ENCODE data around the gene TRIM16.
"Not testable (repeated sequence)": the region's sequence is repeated elsewhere in the genome, so short reads cannot be mapped to it uniquely, and the experiment has no call there.

TRIM16 gene

GRCh38 chr17:15657868-15658267 is 26.2 kb downstream of the TRIM16 start (continued):
- no peak for TF ChIP-seq ZNF280D (tag by site-specific recombination; IDR thresholded peaks at IDR 0.05)
- TF ChIP-seq KLF8 (tag by site-specific recombination; IDR thresholded peaks at IDR 0.05): no peak
- TF ChIP-seq YY2 (tag by site-specific recombination; IDR thresholded peaks at IDR 0.05): no peak

GRCh38 chr17:15654886-15655561 is 29.1 kb downstream of the TRIM16 start:
- TF ChIP-seq PRDM2 (tag by site-specific recombination; IDR thresholded peaks at IDR 0.05; ENCODE audit: borderline replicate concordance) (no peak), ZNF341 (tag by site-specific recombination; IDR thresholded peaks at IDR 0.05; ENCODE audit: low read depth) (no peak), ZNF704 (tag by site-specific recombination; IDR thresholded peaks at IDR 0.05) (no peak), ZNF529 (tag by site-specific recombination; IDR thresholded peaks at IDR 0.05; ENCODE audit: insufficient replicate concordance) (no peak), ZNF544 (tag by site-specific recombination; IDR thresholded peaks at IDR 0.05) (no peak), ZNF629 (tag by site-specific recombination; IDR thresholded peaks at IDR 0.05) (no peak), ZBTB21 (tag by site-specific recombination; IDR thresholded peaks at IDR 0.05) (no peak), ZNF423 (tag by site-specific recombination; IDR thresholded peaks at IDR 0.05) (no peak), ZNF2 (tag by site-specific recombination; IDR thresholded peaks at IDR 0.05) (no peak), KLF1 (tag by site-specific recombination; IDR thresholded peaks at IDR 0.05) (no peak), OSR2 (tag by site-specific recombination; IDR thresholded peaks at IDR 0.05) (no peak), ZNF350 (tag by site-specific recombination; IDR thresholded peaks at IDR 0.05) (no peak), YY1 (tag by site-specific recombination; IDR thresholded peaks at IDR 0.05) (no peak), HOXD13 (CRISPR knock-in tag; IDR thresholded peaks at IDR 0.05; ENCODE audit: borderline replicate concordance) (no peak), ZNF239 (tag by site-specific recombination; IDR thresholded peaks at IDR 0.05) (no peak), KLF16 (tag by site-specific recombination; IDR thresholded peaks at IDR 0.05) (no peak)
- TF ChIP-seq, protein P1, sequence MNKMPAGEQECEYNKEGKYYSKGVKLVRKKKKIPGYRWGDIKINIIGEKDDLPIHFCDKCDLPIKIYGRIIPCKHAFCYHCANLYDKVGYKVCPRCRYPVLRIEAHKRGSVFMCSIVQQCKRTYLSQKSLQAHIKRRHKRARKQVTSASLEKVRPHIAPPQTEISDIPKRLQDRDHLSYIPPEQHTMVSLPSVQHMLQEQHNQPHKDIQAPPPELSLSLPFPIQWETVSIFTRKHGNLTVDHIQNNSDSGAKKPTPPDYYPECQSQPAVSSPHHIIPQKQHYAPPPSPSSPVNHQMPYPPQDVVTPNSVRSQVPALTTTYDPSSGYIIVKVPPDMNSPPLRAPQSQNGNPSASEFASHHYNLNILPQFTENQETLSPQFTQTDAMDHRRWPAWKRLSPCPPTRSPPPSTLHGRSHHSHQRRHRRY (tag by site-specific recombination; IDR thresholded peaks at IDR 0.05): no peak
- TF ChIP-seq, protein P2, sequence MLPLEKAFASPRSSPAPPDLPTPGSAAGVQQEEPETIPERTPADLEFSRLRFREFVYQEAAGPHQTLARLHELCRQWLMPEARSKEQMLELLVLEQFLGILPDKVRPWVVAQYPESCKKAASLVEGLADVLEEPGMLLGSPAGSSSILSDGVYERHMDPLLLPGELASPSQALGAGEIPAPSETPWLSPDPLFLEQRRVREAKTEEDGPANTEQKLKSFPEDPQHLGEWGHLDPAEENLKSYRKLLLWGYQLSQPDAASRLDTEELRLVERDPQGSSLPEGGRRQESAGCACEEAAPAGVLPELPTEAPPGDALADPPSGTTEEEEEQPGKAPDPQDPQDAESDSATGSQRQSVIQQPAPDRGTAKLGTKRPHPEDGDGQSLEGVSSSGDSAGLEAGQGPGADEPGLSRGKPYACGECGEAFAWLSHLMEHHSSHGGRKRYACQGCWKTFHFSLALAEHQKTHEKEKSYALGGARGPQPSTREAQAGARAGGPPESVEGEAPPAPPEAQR (tag by site-specific recombination; IDR thresholded peaks at IDR 0.05): no peak
- H3K27ac ChIP-seq (ENCODE audit: extremely low read depth, low read depth, low read length): no peak overlapping the region
- H3K36me3 ChIP-seq (ENCODE audit: control insufficient read depth in 2 of 2, insufficient read depth in 1 of 2, low read length in 2 of 2): peaks cover 0 to 21% of the 10 kb centered on the region in 2 experiments
- no peak overlapping the region for H3K4me3 ChIP-seq (ENCODE audit: low read depth, low read length)
- H3K4me1 ChIP-seq (ENCODE audit: control insufficient read depth, insufficient read depth, low read length): peaks cover 11% of the 10 kb centered on the region
- no peaks in the 10 kb centered on the region for H3K9me3 ChIP-seq (ENCODE audit: control insufficient read depth, insufficient read depth, low read depth, low read length)
- ChIA-PET CTCF (interaction anchor here (1.3 kb wide), 1 partner anchor 397 kb away, joined by 3 read pairs; no protein-coding TSS in a partner anchor), POLR2A (interaction anchor here (0.5 to 0.6 kb wide), 2 partner anchors 13 to 21 kb away, joined by 3 to 4 read pairs; no protein-coding TSS in a partner anchor)

GRCh38 chr17:15654401-15654800 is 29.7 kb downstream of the TRIM16 start:
- not testable (repeated sequence) for H3K9me3 ChIP-seq (ENCODE audit: control insufficient read depth, insufficient read depth, low read depth, low read length)

More at GRCh38 chr17:15654401-15654800, 29.7 kb downstream of the TRIM16 start:
- H3K4me3 ChIP-seq (ENCODE audit: low read depth, low read length); H3K27ac ChIP-seq (ENCODE audit: extremely low read depth, low read depth, low read length): not testable (repeated sequence)
- H3K4me1 ChIP-seq (ENCODE audit: control insufficient read depth, insufficient read depth, low read length): peaks cover 11% of the 10 kb centered on the region
- peaks cover 0 to 17% of the 10 kb centered on the region in 2 experiments for H3K36me3 ChIP-seq (ENCODE audit: control insufficient read depth in 2 of 2, insufficient read depth in 1 of 2, low read length in 2 of 2)
- ChIA-PET CTCF (interaction anchor here (1.3 kb wide), 1 partner anchor 396 kb away, joined by 3 read pairs; no protein-coding TSS in a partner anchor), POLR2A (interaction anchor here (0.6 kb wide), 1 partner anchor 20 kb away, joined by 3 read pairs; no protein-coding TSS in a partner anchor)
